CD4-positive, alpha-beta T cell (primary cell): ENCODE results near the gene SIX3. TPM values are rescaled to one million over a fixed set of nuclear protein-coding genes. Genes with fewer than 3 reads are reported as not detected.

Experiments used
- ATAC-seq: fragments of 200-7000 bp; cut with Tn5 transposase; one replicate; pipeline ENCODE4 v1.10.0; 2022; ENCODE audit warnings: mild to moderate bottlenecking; ENCODE audit not compliant: poor library complexity
- CTCF ChIA-PET: fragments of 350-600 bp; sonication (Branson Sonifier 250); formaldehyde crosslinking; loops from one replicate; lab custom pipeline; 2021; ENCODE audit warnings: antibody characterized with exemption, inconsistent platforms; lab: Charles Lee
- POLR2A ChIA-PET: fragments of 350-600 bp; sonication (Branson Sonifier 250); formaldehyde crosslinking; loops from one replicate; lab custom pipeline; 2021; ENCODE audit warnings: antibody characterized with exemption, inconsistent platforms; lab: Charles Lee
- DNase-seq, 14 experiments: peaks; one replicate each; pipeline ENCODE4 v3.0.0-alpha.2; 2013 to 2020; ENCODE audit warnings: mixed read lengths in 2 of 14
- H3K27ac ChIP-seq, 2 donors: one replicate each; pipeline versions ENCODE4 v1.5.1 to v1.7.0; 2013; ENCODE audit warnings: low read length in 2 of 2, low read depth in 1 of 2, mild to moderate bottlenecking in 1 of 2
- H3K27me3 ChIP-seq, 2 experiments: 1 replicate in 1 of 2; 2 replicates in 1 of 2; pipeline versions ENCODE4 v1.6.1 to v1.7.0; 2013; ENCODE audit warnings: low read length in 2 of 2, control low read depth in 1 of 2, mild to moderate bottlenecking in 1 of 2, moderate library complexity in 1 of 2; ENCODE audit not compliant: insufficient read depth in 2 of 2, control insufficient read depth in 1 of 2
- H3K36me3 ChIP-seq: one replicate; pipeline ENCODE4 v1.6.1; 2013; ENCODE audit warnings: low read length, control low read depth; ENCODE audit not compliant: insufficient read depth
- H3K4me1 ChIP-seq: one replicate; pipeline ENCODE4 v1.6.1; 2013; ENCODE audit warnings: low read length, control low read depth; ENCODE audit not compliant: insufficient read depth
- H3K4me3 ChIP-seq: one replicate; pipeline ENCODE4 v1.5.1; 2013; ENCODE audit warnings: mild to moderate bottlenecking, low read length, moderate library complexity
- H3K9me3 ChIP-seq, 2 experiments: 1 replicate in 1 of 2; 2 replicates in 1 of 2; pipeline versions ENCODE4 v1.6.1 to v1.7.0; 2013; ENCODE audit warnings: low read length in 2 of 2, mild to moderate bottlenecking in 2 of 2, control low read depth in 1 of 2, moderate library complexity in 1 of 2; ENCODE audit not compliant: control insufficient read depth in 1 of 2, insufficient read depth in 1 of 2
- H3K27ac Mint-ChIP-seq: one replicate; pipeline ENCODE4 v1.8.0; 2020; ENCODE audit warnings: mixed read lengths
- H3K27me3 Mint-ChIP-seq: one replicate; pipeline ENCODE4 v1.8.0; 2021; ENCODE audit warnings: mixed read lengths
- H3K36me3 Mint-ChIP-seq: one replicate; pipeline ENCODE4 v1.8.0; 2021; ENCODE audit warnings: low read depth, mixed read lengths
- H3K4me1 Mint-ChIP-seq: one replicate; pipeline ENCODE4 v1.8.0; 2021; ENCODE audit warnings: low read depth, mixed read lengths
- H3K4me3 Mint-ChIP-seq: one replicate; pipeline ENCODE4 v1.8.0; 2020; ENCODE audit warnings: mild to moderate bottlenecking, mixed read lengths
- H3K9me3 Mint-ChIP-seq: one replicate; pipeline ENCODE4 v1.8.0; 2020; ENCODE audit warnings: mixed read lengths
- intact Hi-C, 2 experiments: fragments of 100-400 bp; cut with DNase I in 1 of 2; cut with micrococcal nuclease in 1 of 2; formaldehyde crosslinking; loops; one replicate each; pipeline versions ENCODE4 v1.15.1 to v1.9.0; 2023 to 2025; cut with DNase I, micrococcal nuclease
- total RNA-seq, 174 experiments: library from RNA in 2 of 174; stranded (reverse) in 2 of 174; gene quantifications; one replicate each; pipeline ENCODE4 v1.2.3 and lab custom pipeline; 2021 to 2026
- TF ChIP-seq, protein P1 (sequence below): fragments of 200-600 bp; IDR thresholded peaks from one replicate; pipeline ENCODE4 v1.8.0; 2022; ENCODE audit warnings: antibody characterized with exemption, mild to moderate bottlenecking

SIX3 gene
- total RNA-seq, 2 experiments from 2014 or later = not detected

- no peak overlapping the region for H3K27ac ChIP-seq
- intact Hi-C loops = no loop called here
- peaks cover 0 to 2% of the 10 kb centered on the region in 2 experiments for H3K27me3 ChIP-seq
- Mint-ChIP-seq H3K4me3 (no peak overlapping the region), H3K27ac (no peak overlapping the region), H3K27me3 (peaks cover 32% of the 10 kb centered on the region), H3K4me1 (no peaks in the 10 kb centered on the region), H3K36me3 (no peaks in the 10 kb centered on the region), H3K9me3 (no peaks in the 10 kb centered on the region)
- no peaks in the 10 kb centered on the region for H3K9me3 ChIP-seq
- no peaks in the 10 kb centered on the region for H3K36me3 ChIP-seq
- no peak overlapping the region for H3K4me3 ChIP-seq
- ChIA-PET CTCF (no interaction called here), POLR2A (no interaction called here)
- TF ChIP-seq, protein P1, sequence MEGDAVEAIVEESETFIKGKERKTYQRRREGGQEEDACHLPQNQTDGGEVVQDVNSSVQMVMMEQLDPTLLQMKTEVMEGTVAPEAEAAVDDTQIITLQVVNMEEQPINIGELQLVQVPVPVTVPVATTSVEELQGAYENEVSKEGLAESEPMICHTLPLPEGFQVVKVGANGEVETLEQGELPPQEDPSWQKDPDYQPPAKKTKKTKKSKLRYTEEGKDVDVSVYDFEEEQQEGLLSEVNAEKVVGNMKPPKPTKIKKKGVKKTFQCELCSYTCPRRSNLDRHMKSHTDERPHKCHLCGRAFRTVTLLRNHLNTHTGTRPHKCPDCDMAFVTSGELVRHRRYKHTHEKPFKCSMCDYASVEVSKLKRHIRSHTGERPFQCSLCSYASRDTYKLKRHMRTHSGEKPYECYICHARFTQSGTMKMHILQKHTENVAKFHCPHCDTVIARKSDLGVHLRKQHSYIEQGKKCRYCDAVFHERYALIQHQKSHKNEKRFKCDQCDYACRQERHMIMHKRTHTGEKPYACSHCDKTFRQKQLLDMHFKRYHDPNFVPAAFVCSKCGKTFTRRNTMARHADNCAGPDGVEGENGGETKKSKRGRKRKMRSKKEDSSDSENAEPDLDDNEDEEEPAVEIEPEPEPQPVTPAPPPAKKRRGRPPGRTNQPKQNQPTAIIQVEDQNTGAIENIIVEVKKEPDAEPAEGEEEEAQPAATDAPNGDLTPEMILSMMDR = no peak
- DNase-seq = no peak
- ATAC-seq = no peak
- H3K4me1 ChIP-seq = no peaks in the 10 kb centered on the region
These were observed 32.7 kb downstream of the SIX3 start for GRCh38 chr2:44974064-44974715.

DNA sequence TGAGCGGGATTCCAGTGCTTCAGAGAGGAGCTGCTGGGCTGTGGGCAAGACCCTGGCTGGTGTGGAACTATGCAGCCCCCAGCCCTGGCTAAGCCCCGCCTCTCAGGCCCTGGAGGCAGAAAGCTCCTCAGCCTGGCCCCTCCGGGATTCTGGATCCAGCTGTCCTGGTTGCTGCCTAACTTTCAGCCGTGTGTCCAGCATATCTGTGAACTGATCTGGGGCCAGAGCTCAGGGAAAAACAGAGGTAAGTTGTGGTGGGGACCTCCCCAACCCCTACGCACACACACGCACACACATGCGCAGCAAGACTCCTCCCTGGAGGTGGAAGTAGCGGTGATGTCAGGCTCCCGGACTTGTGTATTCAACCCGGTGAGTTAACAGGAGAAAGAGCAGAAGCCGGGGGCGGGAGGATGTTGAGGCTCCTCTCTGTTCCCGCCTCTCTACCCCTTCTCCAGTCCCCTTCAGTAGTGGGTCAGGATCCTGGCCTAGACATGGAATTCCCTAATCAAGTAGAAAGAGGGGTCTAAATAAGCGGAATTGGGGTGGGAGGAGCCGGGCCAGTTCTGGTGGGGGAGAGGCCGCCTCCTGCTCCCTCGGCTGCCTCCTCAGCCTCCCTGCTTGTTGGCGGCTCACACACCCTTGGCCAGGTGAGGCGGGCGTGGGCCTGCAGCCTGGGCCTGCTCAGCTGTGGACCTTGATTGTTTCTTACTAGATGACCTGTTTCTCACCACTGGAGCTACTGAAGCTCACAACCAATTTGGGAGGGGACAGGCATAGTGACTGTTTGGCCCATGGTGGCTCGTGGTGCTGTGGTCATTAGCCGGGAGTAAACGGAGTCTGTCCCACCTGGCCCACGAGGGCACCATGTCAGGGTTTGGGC lies 34.3 kb downstream of the SIX3 start:
- ChIA-PET POLR2A (no interaction called here), CTCF (no interaction called here)
- Histone ChIP-seq H3K4me1 (no peaks in the 10 kb centered on the region), H3K27ac (no peak overlapping the region), H3K4me3 (no peak overlapping the region), H3K36me3 (no peaks in the 10 kb centered on the region), H3K9me3 (no peaks in the 10 kb centered on the region), H3K27me3 (peaks cover 0 to 2% of the 10 kb centered on the region in 2 experiments)
- peaks cover 29% of the 10 kb centered on the region for H3K27me3 Mint-ChIP-seq
- DNase-seq = peak in 2 of 14 experiments; percentile 14 to 32
- ATAC-seq = no peak
- TF ChIP-seq, protein P1 = no peak
- peak overlapping the region; percentile 39 for H3K4me3 Mint-ChIP-seq
- no peaks in the 10 kb centered on the region for H3K9me3 Mint-ChIP-seq
- intact Hi-C loops = no loop called here
- H3K36me3 Mint-ChIP-seq = no peaks in the 10 kb centered on the region
- H3K27ac Mint-ChIP-seq = no peak overlapping the region
- no peaks in the 10 kb centered on the region for H3K4me1 Mint-ChIP-seq

DNA sequence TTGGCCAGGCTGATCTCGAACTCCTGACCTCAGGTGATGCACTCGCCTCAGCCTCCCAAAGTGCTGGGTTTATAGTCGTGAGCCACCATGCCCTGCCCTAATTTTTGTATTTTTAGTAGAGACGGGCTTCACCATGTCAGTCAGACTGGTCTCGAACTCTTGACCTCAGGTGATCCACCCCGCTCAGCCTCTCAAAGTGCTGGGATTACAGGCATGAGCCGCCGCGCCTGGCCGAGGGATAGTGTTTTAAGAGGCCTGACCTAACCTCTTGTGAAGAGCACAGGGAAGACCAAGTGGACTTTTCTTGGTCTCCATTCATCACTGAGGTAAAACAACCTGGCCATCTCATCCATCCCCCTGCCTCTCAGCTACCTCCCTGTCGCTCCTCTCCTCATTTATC lies 38.1 kb downstream of the SIX3 start:
- TF ChIP-seq, protein P1 = no peak
- no peak for ATAC-seq

More for the DNA sequence above, 38.1 kb downstream of the SIX3 start:
- H3K36me3 ChIP-seq = no peaks in the 10 kb centered on the region
- DNase-seq = no peak
- POLR2A ChIA-PET = no interaction called here
- no peaks in the 10 kb centered on the region for H3K4me1 ChIP-seq
- H3K27me3 ChIP-seq = peaks cover 11% of the 10 kb centered on the region in 2 experiments
- Mint-ChIP-seq H3K4me3 (no peak overlapping the region), H3K27me3 (peaks cover 48% of the 10 kb centered on the region), H3K36me3 (no peaks in the 10 kb centered on the region), H3K9me3 (no peaks in the 10 kb centered on the region), H3K27ac (no peak overlapping the region), H3K4me1 (no peaks in the 10 kb centered on the region)
- CTCF ChIA-PET = no interaction called here
- intact Hi-C loops = no loop called here
- peaks cover 0 to 4% of the 10 kb centered on the region in 2 experiments for H3K9me3 ChIP-seq
- no peak overlapping the region for H3K27ac ChIP-seq
- no peak overlapping the region for H3K4me3 ChIP-seq
